ENCODE measurements around the gene ATXN10.

Gene ATXN10

DNA sequence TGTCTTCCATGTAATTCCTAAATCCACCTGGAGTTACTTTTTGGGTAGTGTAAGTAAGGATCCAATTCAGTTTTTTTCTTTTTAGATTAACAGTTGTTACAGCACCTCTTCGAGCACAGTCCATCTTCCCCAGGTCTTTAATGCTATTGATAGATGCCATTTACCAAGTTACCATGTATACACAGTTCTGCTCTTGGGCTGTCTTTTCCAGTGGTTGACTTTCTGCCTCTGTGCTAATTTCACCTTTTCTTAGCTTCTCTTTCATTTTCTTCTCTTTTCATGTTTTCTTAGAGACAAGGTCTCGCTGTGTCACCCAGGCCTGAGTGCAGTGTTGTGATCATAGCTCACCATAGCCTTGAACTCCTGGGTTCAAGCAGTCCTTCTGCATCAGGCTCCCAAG is 12.0 kb downstream of the ATXN10 start:
- TF ChIP-seq GABPA (IDR thresholded peaks at IDR 0.05; ENCODE audit: low read depth) (no peak), POLR2AphosphoS5 (IDR thresholded peaks at IDR 0.05; ENCODE audit: low read depth) (no peak)
- TF ChIP-seq, protein P1, sequence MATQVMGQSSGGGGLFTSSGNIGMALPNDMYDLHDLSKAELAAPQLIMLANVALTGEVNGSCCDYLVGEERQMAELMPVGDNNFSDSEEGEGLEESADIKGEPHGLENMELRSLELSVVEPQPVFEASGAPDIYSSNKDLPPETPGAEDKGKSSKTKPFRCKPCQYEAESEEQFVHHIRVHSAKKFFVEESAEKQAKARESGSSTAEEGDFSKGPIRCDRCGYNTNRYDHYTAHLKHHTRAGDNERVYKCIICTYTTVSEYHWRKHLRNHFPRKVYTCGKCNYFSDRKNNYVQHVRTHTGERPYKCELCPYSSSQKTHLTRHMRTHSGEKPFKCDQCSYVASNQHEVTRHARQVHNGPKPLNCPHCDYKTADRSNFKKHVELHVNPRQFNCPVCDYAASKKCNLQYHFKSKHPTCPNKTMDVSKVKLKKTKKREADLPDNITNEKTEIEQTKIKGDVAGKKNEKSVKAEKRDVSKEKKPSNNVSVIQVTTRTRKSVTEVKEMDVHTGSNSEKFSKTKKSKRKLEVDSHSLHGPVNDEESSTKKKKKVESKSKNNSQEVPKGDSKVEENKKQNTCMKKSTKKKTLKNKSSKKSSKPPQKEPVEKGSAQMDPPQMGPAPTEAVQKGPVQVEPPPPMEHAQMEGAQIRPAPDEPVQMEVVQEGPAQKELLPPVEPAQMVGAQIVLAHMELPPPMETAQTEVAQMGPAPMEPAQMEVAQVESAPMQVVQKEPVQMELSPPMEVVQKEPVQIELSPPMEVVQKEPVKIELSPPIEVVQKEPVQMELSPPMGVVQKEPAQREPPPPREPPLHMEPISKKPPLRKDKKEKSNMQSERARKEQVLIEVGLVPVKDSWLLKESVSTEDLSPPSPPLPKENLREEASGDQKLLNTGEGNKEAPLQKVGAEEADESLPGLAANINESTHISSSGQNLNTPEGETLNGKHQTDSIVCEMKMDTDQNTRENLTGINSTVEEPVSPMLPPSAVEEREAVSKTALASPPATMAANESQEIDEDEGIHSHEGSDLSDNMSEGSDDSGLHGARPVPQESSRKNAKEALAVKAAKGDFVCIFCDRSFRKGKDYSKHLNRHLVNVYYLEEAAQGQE (IDR thresholded peaks at IDR 0.05; ENCODE audit: insufficient replicate concordance, low read depth) = no peak
- no peak for DNase-seq (ENCODE audit: low read depth in 1 of 2, low spot score in 1 of 2)
- Histone ChIP-seq H3K27ac (replicated peaks) (peak overlapping the region; percentile 9; the same call in 1 of the 2 replicates), H3K27me3 (ENCODE audit: insufficient read depth, poor library complexity, severe bottlenecking) (no peaks in the 10 kb centered on the region), H3K4me3 (replicated peaks; ENCODE audit: insufficient read depth, low read length) (no peak overlapping the region)

DNA sequence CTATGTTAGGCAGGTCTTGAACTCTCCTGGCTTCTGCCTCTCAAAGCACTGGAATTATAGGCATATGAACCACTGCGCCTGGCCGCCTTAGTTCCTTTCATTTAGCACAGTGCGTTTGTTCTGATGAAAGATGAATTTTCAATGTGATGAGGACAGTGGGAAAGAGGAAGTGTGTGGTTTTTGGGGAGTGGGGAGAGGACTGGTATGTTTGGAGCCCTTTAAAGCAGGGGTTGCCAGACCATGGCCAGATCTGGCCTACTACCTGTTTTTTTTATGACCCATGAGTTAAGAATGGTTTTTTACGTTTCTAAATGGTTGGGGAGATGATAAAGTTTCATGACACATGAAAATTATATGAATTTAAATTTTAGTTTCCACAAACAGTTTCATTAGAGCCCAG is 12.5 kb downstream of the ATXN10 start:
- H3K27me3 ChIP-seq (ENCODE audit: insufficient read depth, poor library complexity, severe bottlenecking) = no peaks in the 10 kb centered on the region
- TF ChIP-seq, protein P2, sequence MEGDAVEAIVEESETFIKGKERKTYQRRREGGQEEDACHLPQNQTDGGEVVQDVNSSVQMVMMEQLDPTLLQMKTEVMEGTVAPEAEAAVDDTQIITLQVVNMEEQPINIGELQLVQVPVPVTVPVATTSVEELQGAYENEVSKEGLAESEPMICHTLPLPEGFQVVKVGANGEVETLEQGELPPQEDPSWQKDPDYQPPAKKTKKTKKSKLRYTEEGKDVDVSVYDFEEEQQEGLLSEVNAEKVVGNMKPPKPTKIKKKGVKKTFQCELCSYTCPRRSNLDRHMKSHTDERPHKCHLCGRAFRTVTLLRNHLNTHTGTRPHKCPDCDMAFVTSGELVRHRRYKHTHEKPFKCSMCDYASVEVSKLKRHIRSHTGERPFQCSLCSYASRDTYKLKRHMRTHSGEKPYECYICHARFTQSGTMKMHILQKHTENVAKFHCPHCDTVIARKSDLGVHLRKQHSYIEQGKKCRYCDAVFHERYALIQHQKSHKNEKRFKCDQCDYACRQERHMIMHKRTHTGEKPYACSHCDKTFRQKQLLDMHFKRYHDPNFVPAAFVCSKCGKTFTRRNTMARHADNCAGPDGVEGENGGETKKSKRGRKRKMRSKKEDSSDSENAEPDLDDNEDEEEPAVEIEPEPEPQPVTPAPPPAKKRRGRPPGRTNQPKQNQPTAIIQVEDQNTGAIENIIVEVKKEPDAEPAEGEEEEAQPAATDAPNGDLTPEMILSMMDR (IDR thresholded peaks at IDR 0.05; ENCODE audit: insufficient read depth, low read length) = no peak
- TF ChIP-seq POLR2AphosphoS5 (IDR thresholded peaks at IDR 0.05; ENCODE audit: low read depth) (no peak), SPI1 (IDR thresholded peaks at IDR 0.05; ENCODE audit: borderline replicate concordance, low read depth) (peak; percentile 99)
- TF ChIP-seq, protein P1 (IDR thresholded peaks at IDR 0.05; ENCODE audit: insufficient replicate concordance, low read depth) = no peak
- peak in 1 of 2 experiments; percentile 84 for DNase-seq (ENCODE audit: low read depth in 1 of 2, low spot score in 1 of 2)
- H3K27ac ChIP-seq (replicated peaks) = 0 out of 2 replicates have a peak overlapping the region, but pooled peaks have one; percentile 12
- H3K4me3 ChIP-seq (replicated peaks; ENCODE audit: insufficient read depth, low read length) = no peak overlapping the region

DNA sequence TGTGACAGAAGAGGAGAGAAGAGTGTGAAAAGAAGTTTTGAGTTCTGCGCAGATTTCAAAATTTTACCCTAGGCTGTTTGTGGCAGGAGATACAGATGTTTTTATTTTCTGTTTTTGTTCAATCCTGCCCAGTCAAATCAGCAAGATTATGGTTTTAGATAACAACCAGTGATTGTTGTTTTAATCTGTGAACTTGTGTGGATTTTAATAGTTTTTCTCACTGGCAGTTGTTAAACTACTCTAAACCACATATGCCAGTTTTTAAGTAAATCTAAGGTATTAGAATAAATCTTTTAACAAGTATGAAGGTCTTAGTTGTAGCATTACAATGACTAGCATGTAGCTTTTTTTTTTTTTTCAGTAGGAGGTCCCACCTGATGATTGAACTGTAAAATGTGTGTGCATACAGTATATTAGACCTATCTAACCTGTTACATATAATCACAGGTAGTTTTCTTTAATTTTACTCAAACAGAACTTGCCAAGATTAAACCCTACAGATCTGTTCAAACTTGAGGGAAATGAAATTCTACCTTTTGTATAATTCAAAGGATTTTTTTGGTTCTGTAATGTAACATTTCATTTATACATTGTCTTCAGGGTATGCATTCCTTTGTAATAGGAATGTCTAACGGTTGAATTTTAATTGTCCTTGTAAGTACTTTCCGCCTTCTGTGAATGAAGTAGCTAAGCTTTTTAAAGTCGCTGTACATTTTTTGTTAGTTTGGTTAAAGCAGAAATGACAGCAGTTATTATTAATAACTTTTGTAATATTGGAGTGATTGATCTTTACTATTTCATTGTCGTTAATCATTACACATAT is 13.3 kb downstream of the ATXN10 start:
- DNase-seq (ENCODE audit: low read depth in 1 of 2, low spot score in 1 of 2) = no peak
- TF ChIP-seq POLR2AphosphoS5 (IDR thresholded peaks at IDR 0.05; ENCODE audit: low read depth) (no peak), GABPA (IDR thresholded peaks at IDR 0.05; ENCODE audit: low read depth) (no peak), SPI1 (IDR thresholded peaks at IDR 0.05; ENCODE audit: borderline replicate concordance, low read depth) (no peak)
- TF ChIP-seq, protein P1 (IDR thresholded peaks at IDR 0.05; ENCODE audit: insufficient replicate concordance, low read depth) = no peak
- TF ChIP-seq, protein P2 (IDR thresholded peaks at IDR 0.05; ENCODE audit: insufficient read depth, low read length) = no peak
- Histone ChIP-seq H3K27ac (replicated peaks) (0 out of 2 replicates have a peak overlapping the region, but pooled peaks have one; percentile 12), H3K27me3 (ENCODE audit: insufficient read depth, poor library complexity, severe bottlenecking) (no peaks in the 10 kb centered on the region), H3K4me3 (replicated peaks; ENCODE audit: insufficient read depth, low read length) (no peak overlapping the region)

All from HL-60 (cell line).